GM19351 (cell line): ENCODE measurements around the gene MFSD11.
"Not testable (repeated sequence)": the region's sequence is repeated elsewhere in the genome, so short reads cannot be mapped to it uniquely, and the experiment has no call there.

ENCODE experiments used
- ATAC-seq: cut with Tn5 transposase; IDR thresholded peaks from one replicate; pipeline ENCODE4 v1.9.1; 2021; ENCODE audit warnings: mild to moderate bottlenecking, moderate library complexity; ENCODE audit not compliant: unreplicated experiment

Gene MFSD11

GRCh38 chr17:76792348-76792747 is 54.4 kb downstream of the MFSD11 start:
- no peak for ATAC-seq

- ATAC-seq = no peak
Observed at GRCh38 chr17:76793775-76794174, 55.9 kb downstream of the MFSD11 start.

- ATAC-seq = no peak
Observed at GRCh38 chr17:76796081-76796480, 58.2 kb downstream of the MFSD11 start.

- no peak for ATAC-seq
Observed at GRCh38 chr17:76797241-76797840, 59.4 kb downstream of the MFSD11 start.

GRCh38 chr17:76801706-76802105 is 63.8 kb downstream of the MFSD11 start:
- no peak for ATAC-seq

DNA sequence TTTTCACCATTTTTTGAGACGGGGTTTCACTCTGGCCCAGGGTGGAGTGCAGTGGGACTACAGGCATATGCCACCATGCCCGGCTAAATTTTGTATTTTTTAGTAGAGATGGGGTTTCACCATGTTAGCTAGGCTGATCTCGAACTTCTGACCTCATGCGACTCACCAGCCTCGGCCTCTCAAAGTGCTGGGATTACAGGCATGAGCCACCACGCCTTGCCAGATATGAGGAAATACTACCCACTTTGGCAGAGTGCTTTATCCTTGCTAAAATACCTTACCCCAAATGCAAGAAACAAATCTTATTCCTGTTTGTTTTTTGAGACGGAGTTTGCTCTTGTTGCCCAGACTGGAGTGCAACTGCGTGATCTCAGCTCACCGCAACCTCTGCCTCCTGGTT is 67.4 kb downstream of the MFSD11 start:
- ATAC-seq = no peak

DNA sequence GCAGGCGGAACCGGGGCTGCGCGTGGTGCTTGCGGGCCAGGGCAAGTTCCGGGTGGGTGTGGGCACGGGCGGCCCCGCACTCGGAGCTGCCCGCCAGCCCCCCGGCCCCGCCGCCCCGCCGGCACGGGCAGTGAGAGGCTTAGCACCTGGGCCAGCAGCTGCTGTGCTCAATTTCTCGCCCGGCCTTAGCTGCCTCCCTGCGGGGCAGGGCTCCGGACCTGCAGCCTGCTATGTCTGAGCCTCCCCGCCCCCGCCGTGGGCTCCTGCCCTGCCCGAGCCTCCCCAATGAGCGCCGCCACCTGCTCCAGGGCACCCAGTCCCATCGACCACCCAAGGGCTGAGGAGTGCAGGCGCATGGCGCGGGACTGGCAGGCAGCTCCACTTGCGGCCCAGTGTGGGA is 68.2 kb downstream of the MFSD11 start:
- not testable (repeated sequence) for ATAC-seq

DNA sequence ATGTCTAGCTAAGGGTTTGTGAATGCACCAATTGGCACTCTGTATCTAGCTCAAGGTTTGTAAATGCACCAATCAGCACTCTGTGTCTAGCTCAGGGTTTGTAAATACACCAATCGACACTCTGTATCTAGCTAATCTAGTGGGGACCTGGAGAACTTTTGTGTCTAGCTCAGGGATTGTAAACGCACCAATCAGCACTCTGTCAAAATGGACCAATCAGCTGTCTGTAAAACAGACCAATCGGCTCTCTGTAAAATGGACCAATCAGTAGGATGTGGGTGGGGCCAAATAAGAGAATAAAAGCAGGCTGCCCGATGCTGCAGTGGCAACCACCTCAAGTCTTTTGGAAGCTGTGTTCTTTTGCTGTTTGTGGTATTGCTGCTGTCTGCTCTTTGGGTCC is 68.8 kb downstream of the MFSD11 start:
- ATAC-seq = not testable (repeated sequence)

- no peak for ATAC-seq
Observed at GRCh38 chr17:76808326-76808725, 70.4 kb downstream of the MFSD11 start.

GRCh38 chr17:76810956-76811355 is 73.0 kb downstream of the MFSD11 start:
- no peak for ATAC-seq

GRCh38 chr17:76811834-76812233 is 73.9 kb downstream of the MFSD11 start:
- ATAC-seq = no peak

- ATAC-seq = no peak
Observed at GRCh38 chr17:76812263-76812662, 74.3 kb downstream of the MFSD11 start.

DNA sequence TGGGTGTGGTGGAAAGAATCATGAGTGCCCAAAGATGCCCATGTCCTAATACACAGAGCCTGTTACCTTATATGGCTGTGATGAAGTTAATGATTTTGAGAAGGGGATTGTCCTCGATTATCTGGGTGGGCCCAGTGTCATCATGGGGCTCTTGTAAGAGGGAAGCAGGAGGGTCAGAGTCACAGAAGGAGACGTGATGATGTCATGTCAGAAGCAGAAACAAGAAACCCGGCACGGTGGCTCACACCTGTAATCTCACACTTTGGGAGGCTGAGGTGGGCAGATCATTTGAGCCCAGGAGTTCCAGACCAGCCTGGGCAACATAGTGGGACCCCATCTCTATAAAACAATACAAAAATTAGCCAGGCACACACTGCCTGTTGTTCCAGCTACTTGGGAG is 75.0 kb downstream of the MFSD11 start:
- ATAC-seq = no peak

DNA sequence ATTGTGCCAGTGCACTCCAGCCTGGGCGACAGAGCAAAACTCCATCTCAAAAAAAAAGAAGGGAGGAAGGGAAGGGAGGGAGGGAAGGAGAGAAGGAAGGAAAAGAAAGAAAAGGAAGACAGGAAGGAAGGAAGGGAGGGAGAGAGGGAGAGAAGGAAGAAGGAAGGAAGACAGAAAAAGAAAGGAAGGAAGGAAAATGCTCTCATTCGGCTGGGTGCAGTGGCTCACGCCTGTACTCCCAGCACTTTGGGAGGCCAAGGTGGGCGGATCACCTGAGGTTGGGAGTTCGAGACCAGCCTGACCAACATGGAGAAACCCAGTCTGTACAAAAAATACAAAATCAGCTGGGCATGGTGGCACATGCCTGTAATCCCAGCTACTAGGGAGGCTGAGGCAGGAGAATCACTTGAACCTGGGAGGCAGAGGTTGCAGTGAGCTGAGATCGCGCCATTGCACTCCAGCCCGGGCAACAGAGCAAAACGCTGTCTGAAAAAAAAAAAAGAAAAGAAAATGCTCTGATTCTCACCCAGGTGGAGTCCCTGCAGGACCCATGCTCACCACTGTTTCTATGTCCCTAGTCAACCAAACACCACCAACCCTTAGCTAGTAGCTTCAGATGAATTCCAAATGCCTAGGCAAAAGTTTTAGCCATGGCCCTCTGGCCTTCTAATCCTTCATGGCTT is 78.1 kb downstream of the MFSD11 start:
- ATAC-seq = not testable (repeated sequence)

GRCh38 chr17:76816590-76817135 is 78.7 kb downstream of the MFSD11 start:
- no peak for ATAC-seq

GRCh38 chr17:76820039-76820438 is 82.1 kb downstream of the MFSD11 start:
- ATAC-seq = no peak

DNA sequence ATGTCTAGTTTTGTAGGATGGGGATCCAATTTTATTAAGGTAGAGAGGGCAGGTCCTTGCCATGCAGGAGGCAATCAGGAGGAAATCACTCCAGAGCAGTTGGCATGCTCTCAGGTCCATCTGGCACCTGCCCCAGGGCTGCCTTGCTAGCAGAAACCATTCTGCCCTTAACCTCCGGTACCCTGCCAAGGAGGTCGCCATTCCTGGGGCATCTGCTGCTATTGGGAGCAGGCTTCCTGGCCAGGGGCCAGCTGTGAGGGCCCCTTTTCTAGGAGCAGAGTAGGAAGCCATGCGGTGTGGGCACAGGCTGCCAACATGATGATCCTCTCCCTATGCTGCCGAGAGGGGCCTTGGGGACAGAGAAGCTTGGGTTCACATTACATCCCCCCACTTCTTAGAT is 82.6 kb downstream of the MFSD11 start:
- no peak for ATAC-seq

- ATAC-seq = no peak
Observed at GRCh38 chr17:76822184-76822778, 84.4 kb downstream of the MFSD11 start.

- ATAC-seq = no peak
Observed at GRCh38 chr17:76824093-76824492, 86.2 kb downstream of the MFSD11 start.

DNA sequence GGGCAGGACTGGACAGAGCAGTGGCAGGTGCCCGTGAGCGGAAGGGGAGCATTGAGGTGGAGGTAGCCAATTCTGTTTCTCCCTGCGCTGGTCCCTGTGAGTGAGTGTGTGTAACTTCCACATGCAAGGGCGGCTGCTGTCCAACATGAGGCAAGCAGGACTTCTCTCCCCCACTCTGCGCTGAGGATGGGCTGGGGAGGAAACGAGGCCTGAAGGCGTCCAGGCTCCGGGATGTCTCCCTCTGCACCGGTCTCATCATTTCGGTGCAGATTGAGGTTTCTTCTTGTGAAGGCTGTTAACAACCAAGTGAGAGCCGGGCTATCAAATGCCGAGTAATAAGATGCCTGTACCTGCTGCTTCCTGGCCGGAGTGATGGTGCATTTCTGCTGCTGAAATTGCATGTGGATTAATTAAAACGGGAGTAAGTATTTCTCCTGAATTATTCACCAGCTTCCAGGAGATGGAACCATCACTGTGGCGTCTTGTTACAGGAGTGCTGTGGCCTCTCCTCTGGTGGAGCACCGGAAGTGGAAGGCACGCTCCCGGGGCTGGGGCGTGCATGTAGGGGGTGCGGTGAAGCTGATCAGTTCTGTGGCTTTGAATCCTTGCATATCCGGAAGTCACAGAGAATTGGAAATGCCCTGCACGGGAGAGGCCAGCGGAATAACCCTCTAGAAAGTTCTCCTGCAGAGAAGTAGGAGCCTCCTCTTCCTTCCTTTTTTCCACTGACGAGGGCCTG is 88.6 kb downstream of the MFSD11 start:
- no peak for ATAC-seq

DNA sequence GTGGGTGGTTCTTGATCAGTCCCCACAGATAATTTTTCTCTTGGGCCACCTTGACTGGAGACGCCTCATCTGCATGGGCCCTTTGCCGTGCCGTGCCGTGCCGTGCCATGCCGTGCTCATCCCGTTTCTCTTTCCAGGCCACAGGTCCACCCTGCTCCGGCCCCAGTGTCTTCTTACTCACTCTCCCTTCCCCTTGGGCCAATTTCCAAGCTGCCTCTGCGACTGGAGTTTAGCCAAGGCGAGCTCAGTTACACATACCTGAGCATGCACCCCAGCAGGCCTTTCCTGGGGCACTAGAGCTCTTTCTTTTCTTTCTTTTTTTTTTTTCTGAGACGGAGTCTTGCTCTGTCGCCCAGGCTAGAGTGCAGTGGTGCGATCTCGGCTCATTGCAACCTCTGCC is 89.8 kb downstream of the MFSD11 start:
- no peak for ATAC-seq
